DOHH2 (cell line): ENCODE data around the gene DDX60.

ENCODE experiments used
- CTCF ChIP-seq: fragments of 200-600 bp; sonication (generic); IDR thresholded peaks from one replicate; pipeline ENCODE4 v1.5.1; 2014; ENCODE audit warnings: antibody characterized with exemption, mild to moderate bottlenecking, low read depth, low read length; ENCODE audit not compliant: poor library complexity, severe bottlenecking
- EZH2phosphoT487 ChIP-seq: fragments of 200-600 bp; sonication (generic); IDR thresholded peaks from 2 replicates; pipeline ENCODE4 v1.6.1; 2017; ENCODE audit warnings: borderline replicate concordance, mild to moderate bottlenecking, antibody characterized with exemption, low read length, moderate library complexity, mixed read lengths

- TF ChIP-seq CTCF (no peak), EZH2phosphoT487 (no peak)
Measured at GRCh38 chr4:168263039-168263438, 55.5 kb downstream of the DDX60 start.
